IMR-90 (cell line): ENCODE measurements around the gene TTLL12.

ENCODE experiments used
- CEBPB ChIP-seq: IDR thresholded peaks from 2 replicates; pipeline ENCODE4 v1.6.1; 2012; ENCODE audit warnings: low read depth, low read length, improper control_type of control experiment
- CHD1 ChIP-seq: IDR thresholded peaks from 2 replicates; pipeline ENCODE4 v1.6.1; 2012; ENCODE audit warnings: low read depth, low read length, improper control_type of control experiment
- CTCF ChIP-seq: conservative IDR thresholded peaks from 2 replicates; pipeline ENCODE4 v1.5.1; 2012; ENCODE audit warnings: mild to moderate bottlenecking, low read depth, low read length, improper control_type of control experiment
- POLR2A ChIP-seq: IDR thresholded peaks from 2 replicates; pipeline ENCODE4 v1.6.1; 2012; ENCODE audit warnings: mild to moderate bottlenecking, low read depth, low read length
- RAD21 ChIP-seq: IDR thresholded peaks from 2 replicates; pipeline ENCODE4 v1.6.1; 2012; ENCODE audit warnings: low read length, improper control_type of control experiment
- RCOR1 ChIP-seq: IDR thresholded peaks from 2 replicates; pipeline ENCODE4 v1.6.1; 2012; ENCODE audit warnings: mild to moderate bottlenecking, low read length, improper control_type of control experiment; ENCODE audit not compliant: insufficient replicate concordance
- SMC3 ChIP-seq: fragments of 150-350 bp; IDR thresholded peaks from 2 replicates; pipeline ENCODE4 v1.6.1; 2016; ENCODE audit warnings: low read depth, mild to moderate bottlenecking, antibody characterized with exemption, low read length, moderate library complexity
- USF2 ChIP-seq: fragments of 150-350 bp; IDR thresholded peaks from 2 replicates; pipeline ENCODE4 v1.6.1; 2017; ENCODE audit warnings: mild to moderate bottlenecking, antibody characterized with exemption, low read length, low read depth

DNA sequence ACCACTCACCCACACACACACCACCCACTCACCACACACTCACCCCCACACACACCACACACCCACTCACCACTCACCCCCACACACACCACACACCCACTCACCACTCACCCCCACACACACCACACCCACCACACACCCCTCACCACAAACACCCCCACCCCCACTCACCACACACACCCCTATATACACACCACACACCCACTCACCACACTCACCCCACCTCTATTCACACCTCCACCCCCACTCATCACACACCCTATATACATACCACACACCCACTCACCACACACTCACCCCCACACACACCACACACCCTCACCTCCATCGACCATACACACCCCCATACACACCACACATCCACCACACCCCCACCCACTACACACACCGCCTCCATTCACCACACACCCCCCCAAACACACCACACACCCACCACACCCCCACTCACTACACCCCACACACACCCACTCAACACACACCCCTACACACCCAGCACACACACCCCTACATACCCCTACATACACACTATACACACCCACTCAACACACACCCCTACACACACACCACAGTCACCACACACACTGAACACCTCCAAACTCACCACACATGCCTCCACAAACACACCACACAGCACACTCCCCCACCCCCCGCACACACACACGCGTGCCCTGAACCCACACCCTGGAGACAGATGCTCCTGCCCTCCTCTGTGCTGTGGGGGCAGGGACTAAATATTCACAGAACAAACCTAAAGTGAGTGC, 19.0 kb upstream of the TTLL12 start:
- TF ChIP-seq CTCF = no peak
- no peak for TF ChIP-seq POLR2A
- TF ChIP-seq RAD21 = no peak
- no peak for TF ChIP-seq CHD1
- no peak for TF ChIP-seq USF2
- no peak for TF ChIP-seq SMC3
- TF ChIP-seq CEBPB = no peak
- no peak for TF ChIP-seq RCOR1
